Stimulated activated naive CD8-positive, alpha-beta T cell treated with anti-CD3 and anti-CD28 coated beads, Interleukin-15, Interleukin-2, amounts not matched to agents 100 ng/mL and 50 ng/mL, for 24 hours (primary cell): ENCODE data around the gene RBM5.

ENCODE experiments used
- H3K27ac Mint-ChIP-seq: one replicate; pipeline ENCODE4 v1.8.0; 2021; ENCODE audit warnings: mild to moderate bottlenecking, mixed read lengths
- H3K27me3 Mint-ChIP-seq: one replicate; pipeline ENCODE4 v1.8.0; 2021; ENCODE audit warnings: mixed read lengths
- H3K36me3 Mint-ChIP-seq: one replicate; pipeline ENCODE4 v1.8.0; 2021; ENCODE audit warnings: low read depth, mixed read lengths
- H3K4me1 Mint-ChIP-seq: one replicate; pipeline ENCODE4 v1.8.0; 2021; ENCODE audit warnings: low read depth, mixed read lengths
- H3K4me3 Mint-ChIP-seq: one replicate; pipeline ENCODE4 v1.8.0; 2021; ENCODE audit warnings: mild to moderate bottlenecking, mixed read lengths
- H3K9me3 Mint-ChIP-seq: one replicate; pipeline ENCODE4 v1.8.0; 2021; ENCODE audit warnings: mixed read lengths

Gene RBM5

GRCh38 chr3:50111757-50112156 lies 23.0 kb downstream of the RBM5 start:
- no peaks in the 10 kb centered on the region for H3K9me3 Mint-ChIP-seq
- H3K27me3 Mint-ChIP-seq = no peaks in the 10 kb centered on the region
- H3K4me1 Mint-ChIP-seq = no peaks in the 10 kb centered on the region
- H3K27ac Mint-ChIP-seq = no peak overlapping the region
- peaks cover 79% of the 10 kb centered on the region for H3K36me3 Mint-ChIP-seq
- no peak overlapping the region for H3K4me3 Mint-ChIP-seq

- Mint-ChIP-seq H3K4me1 (no peaks in the 10 kb centered on the region), H3K36me3 (peaks cover 79% of the 10 kb centered on the region), H3K27ac (no peak overlapping the region), H3K9me3 (no peaks in the 10 kb centered on the region), H3K27me3 (no peaks in the 10 kb centered on the region), H3K4me3 (no peak overlapping the region)
Measured at GRCh38 chr3:50112462-50112861, 23.7 kb downstream of the RBM5 start.

GRCh38 chr3:50117120-50117519 lies 28.4 kb downstream of the RBM5 start:
- no peaks in the 10 kb centered on the region for H3K9me3 Mint-ChIP-seq
- H3K4me3 Mint-ChIP-seq = no peak overlapping the region
- peaks cover 62% of the 10 kb centered on the region for H3K36me3 Mint-ChIP-seq
- no peak overlapping the region for H3K27ac Mint-ChIP-seq
- no peaks in the 10 kb centered on the region for H3K27me3 Mint-ChIP-seq
- no peaks in the 10 kb centered on the region for H3K4me1 Mint-ChIP-seq

- no peaks in the 10 kb centered on the region for H3K9me3 Mint-ChIP-seq
- no peak overlapping the region for H3K27ac Mint-ChIP-seq
- no peaks in the 10 kb centered on the region for H3K4me1 Mint-ChIP-seq
- H3K27me3 Mint-ChIP-seq = no peaks in the 10 kb centered on the region
- H3K36me3 Mint-ChIP-seq = peaks cover 55% of the 10 kb centered on the region
- no peak overlapping the region for H3K4me3 Mint-ChIP-seq
Measured at GRCh38 chr3:50118237-50118636, 29.5 kb downstream of the RBM5 start.

GRCh38 chr3:50119786-50120185 lies 31.1 kb downstream of the RBM5 start:
- Mint-ChIP-seq H3K27me3 (no peaks in the 10 kb centered on the region), H3K9me3 (no peaks in the 10 kb centered on the region), H3K4me1 (no peaks in the 10 kb centered on the region), H3K4me3 (no peak overlapping the region), H3K36me3 (peaks cover 42% of the 10 kb centered on the region), H3K27ac (no peak overlapping the region)

GRCh38 chr3:50120364-50121071 lies 31.8 kb downstream of the RBM5 start:
- H3K4me3 Mint-ChIP-seq = no peak overlapping the region
- no peaks in the 10 kb centered on the region for H3K27me3 Mint-ChIP-seq
- H3K36me3 Mint-ChIP-seq = peaks cover 37% of the 10 kb centered on the region
- H3K9me3 Mint-ChIP-seq = no peaks in the 10 kb centered on the region
- H3K27ac Mint-ChIP-seq = no peak overlapping the region
- no peaks in the 10 kb centered on the region for H3K4me1 Mint-ChIP-seq

GRCh38 chr3:50121072-50122032 lies 32.6 kb downstream of the RBM5 start:
- Mint-ChIP-seq H3K4me3 (no peak overlapping the region), H3K4me1 (no peaks in the 10 kb centered on the region), H3K27ac (no peak overlapping the region), H3K9me3 (no peaks in the 10 kb centered on the region), H3K36me3 (peaks cover 29% of the 10 kb centered on the region), H3K27me3 (no peaks in the 10 kb centered on the region)

- no peaks in the 10 kb centered on the region for H3K27me3 Mint-ChIP-seq
Measured at GRCh38 chr3:50122071-50122470, 33.4 kb downstream of the RBM5 start.

GRCh38 chr3:50122661-50123391 lies 34.1 kb downstream of the RBM5 start:
- Mint-ChIP-seq H3K36me3 (peaks cover 19% of the 10 kb centered on the region), H3K27ac (no peak overlapping the region), H3K4me3 (no peak overlapping the region), H3K27me3 (no peaks in the 10 kb centered on the region), H3K9me3 (no peaks in the 10 kb centered on the region), H3K4me1 (no peaks in the 10 kb centered on the region)

More at GRCh38 chr3:50122071-50122470, 33.4 kb downstream of the RBM5 start:
- H3K4me1 Mint-ChIP-seq = no peaks in the 10 kb centered on the region
- no peaks in the 10 kb centered on the region for H3K9me3 Mint-ChIP-seq
- no peak overlapping the region for H3K4me3 Mint-ChIP-seq
- H3K27ac Mint-ChIP-seq = no peak overlapping the region
- H3K36me3 Mint-ChIP-seq = peaks cover 23% of the 10 kb centered on the region

GRCh38 chr3:50123394-50124051 lies 34.8 kb downstream of the RBM5 start:
- Mint-ChIP-seq H3K27me3 (no peaks in the 10 kb centered on the region), H3K27ac (no peak overlapping the region), H3K9me3 (no peaks in the 10 kb centered on the region), H3K4me3 (no peak overlapping the region), H3K4me1 (no peaks in the 10 kb centered on the region), H3K36me3 (peaks cover 12% of the 10 kb centered on the region)

- H3K27ac Mint-ChIP-seq = no peak overlapping the region
- H3K36me3 Mint-ChIP-seq = peaks cover 7% of the 10 kb centered on the region
- no peak overlapping the region for H3K4me3 Mint-ChIP-seq
- no peaks in the 10 kb centered on the region for H3K9me3 Mint-ChIP-seq
- H3K4me1 Mint-ChIP-seq = no peaks in the 10 kb centered on the region
- no peaks in the 10 kb centered on the region for H3K27me3 Mint-ChIP-seq
Measured at GRCh38 chr3:50124052-50124799, 35.5 kb downstream of the RBM5 start.

GRCh38 chr3:50124800-50125178 lies 36.1 kb downstream of the RBM5 start:
- H3K27ac Mint-ChIP-seq = no peak overlapping the region

GRCh38 chr3:50125541-50126286 lies 37.0 kb downstream of the RBM5 start:
- Mint-ChIP-seq H3K4me3 (no peak overlapping the region), H3K36me3 (no peaks in the 10 kb centered on the region), H3K9me3 (no peaks in the 10 kb centered on the region), H3K4me1 (no peaks in the 10 kb centered on the region), H3K27me3 (no peaks in the 10 kb centered on the region), H3K27ac (no peak overlapping the region)

More at GRCh38 chr3:50124800-50125178, 36.1 kb downstream of the RBM5 start:
- Mint-ChIP-seq H3K4me3 (no peak overlapping the region), H3K27me3 (no peaks in the 10 kb centered on the region), H3K36me3 (peaks cover 6% of the 10 kb centered on the region), H3K9me3 (no peaks in the 10 kb centered on the region), H3K4me1 (no peaks in the 10 kb centered on the region)
